ENCODE results near the gene GRIN2A. TPM values are rescaled to one million over a fixed set of nuclear protein-coding genes. Genes with fewer than 3 reads are reported as not detected.

Gene GRIN2A
- polyA plus RNA-seq, 1 donor from 2014 or later = 0.11 TPM

DNA sequence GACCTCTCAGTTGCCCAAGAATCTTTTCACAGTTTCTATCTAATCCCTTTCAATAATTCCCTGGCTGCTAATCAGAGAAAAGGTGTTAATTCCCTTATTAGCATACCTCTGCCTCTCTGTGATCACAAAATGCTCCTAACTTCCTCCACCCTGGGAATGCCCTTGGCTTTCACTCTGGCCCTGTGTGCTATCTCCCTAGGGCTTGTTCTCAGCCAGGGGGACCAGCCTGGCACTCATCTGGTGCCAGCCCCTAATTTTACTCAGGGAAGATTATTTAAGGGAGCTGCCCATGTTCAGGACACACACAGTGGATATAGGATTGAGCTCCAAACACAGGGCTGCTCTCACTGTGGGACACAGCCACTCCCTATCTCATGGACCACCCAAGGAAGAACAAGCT lies 225.2 kb downstream of the GRIN2A start:
- TF ChIP-seq EZH2 (IDR thresholded peaks at IDR 0.05; ENCODE audit: borderline replicate concordance, insufficient read depth, low read length, poor library complexity, severe bottlenecking) (no peak), POLR2AphosphoS5 (IDR thresholded peaks at IDR 0.05) (no peak), TAF1 (IDR thresholded peaks at IDR 0.05; ENCODE audit: low read depth) (no peak), EP300 (conservative IDR thresholded peaks at IDR 0.05; ENCODE audit: poor library complexity, severe bottlenecking) (no peak), MXI1 (conservative IDR thresholded peaks at IDR 0.05; ENCODE audit: poor library complexity, severe bottlenecking) (no peak), RAD21 (conservative IDR thresholded peaks at IDR 0.05) (no peak), SMC3 (conservative IDR thresholded peaks at IDR 0.05; ENCODE audit: poor library complexity) (no peak)
- TF ChIP-seq, protein P1, sequence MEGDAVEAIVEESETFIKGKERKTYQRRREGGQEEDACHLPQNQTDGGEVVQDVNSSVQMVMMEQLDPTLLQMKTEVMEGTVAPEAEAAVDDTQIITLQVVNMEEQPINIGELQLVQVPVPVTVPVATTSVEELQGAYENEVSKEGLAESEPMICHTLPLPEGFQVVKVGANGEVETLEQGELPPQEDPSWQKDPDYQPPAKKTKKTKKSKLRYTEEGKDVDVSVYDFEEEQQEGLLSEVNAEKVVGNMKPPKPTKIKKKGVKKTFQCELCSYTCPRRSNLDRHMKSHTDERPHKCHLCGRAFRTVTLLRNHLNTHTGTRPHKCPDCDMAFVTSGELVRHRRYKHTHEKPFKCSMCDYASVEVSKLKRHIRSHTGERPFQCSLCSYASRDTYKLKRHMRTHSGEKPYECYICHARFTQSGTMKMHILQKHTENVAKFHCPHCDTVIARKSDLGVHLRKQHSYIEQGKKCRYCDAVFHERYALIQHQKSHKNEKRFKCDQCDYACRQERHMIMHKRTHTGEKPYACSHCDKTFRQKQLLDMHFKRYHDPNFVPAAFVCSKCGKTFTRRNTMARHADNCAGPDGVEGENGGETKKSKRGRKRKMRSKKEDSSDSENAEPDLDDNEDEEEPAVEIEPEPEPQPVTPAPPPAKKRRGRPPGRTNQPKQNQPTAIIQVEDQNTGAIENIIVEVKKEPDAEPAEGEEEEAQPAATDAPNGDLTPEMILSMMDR (IDR thresholded peaks at IDR 0.05; ENCODE audit: poor library complexity, severe bottlenecking) = no peak
- TF ChIP-seq, protein P2, sequence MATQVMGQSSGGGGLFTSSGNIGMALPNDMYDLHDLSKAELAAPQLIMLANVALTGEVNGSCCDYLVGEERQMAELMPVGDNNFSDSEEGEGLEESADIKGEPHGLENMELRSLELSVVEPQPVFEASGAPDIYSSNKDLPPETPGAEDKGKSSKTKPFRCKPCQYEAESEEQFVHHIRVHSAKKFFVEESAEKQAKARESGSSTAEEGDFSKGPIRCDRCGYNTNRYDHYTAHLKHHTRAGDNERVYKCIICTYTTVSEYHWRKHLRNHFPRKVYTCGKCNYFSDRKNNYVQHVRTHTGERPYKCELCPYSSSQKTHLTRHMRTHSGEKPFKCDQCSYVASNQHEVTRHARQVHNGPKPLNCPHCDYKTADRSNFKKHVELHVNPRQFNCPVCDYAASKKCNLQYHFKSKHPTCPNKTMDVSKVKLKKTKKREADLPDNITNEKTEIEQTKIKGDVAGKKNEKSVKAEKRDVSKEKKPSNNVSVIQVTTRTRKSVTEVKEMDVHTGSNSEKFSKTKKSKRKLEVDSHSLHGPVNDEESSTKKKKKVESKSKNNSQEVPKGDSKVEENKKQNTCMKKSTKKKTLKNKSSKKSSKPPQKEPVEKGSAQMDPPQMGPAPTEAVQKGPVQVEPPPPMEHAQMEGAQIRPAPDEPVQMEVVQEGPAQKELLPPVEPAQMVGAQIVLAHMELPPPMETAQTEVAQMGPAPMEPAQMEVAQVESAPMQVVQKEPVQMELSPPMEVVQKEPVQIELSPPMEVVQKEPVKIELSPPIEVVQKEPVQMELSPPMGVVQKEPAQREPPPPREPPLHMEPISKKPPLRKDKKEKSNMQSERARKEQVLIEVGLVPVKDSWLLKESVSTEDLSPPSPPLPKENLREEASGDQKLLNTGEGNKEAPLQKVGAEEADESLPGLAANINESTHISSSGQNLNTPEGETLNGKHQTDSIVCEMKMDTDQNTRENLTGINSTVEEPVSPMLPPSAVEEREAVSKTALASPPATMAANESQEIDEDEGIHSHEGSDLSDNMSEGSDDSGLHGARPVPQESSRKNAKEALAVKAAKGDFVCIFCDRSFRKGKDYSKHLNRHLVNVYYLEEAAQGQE (IDR thresholded peaks at IDR 0.05; ENCODE audit: borderline replicate concordance) = no peak
- Histone ChIP-seq H3K9me2 (ENCODE audit: insufficient read depth, low read length) (no peaks in the 10 kb centered on the region), H3K4me2 (ENCODE audit: low read length) (no peak overlapping the region), H3K79me2 (replicated peaks; ENCODE audit: insufficient read depth, low read length) (no peaks in the 10 kb centered on the region), H4K20me1 (ENCODE audit: insufficient read depth) (no peaks in the 10 kb centered on the region), H3K9ac (ENCODE audit: low read length) (no peak overlapping the region), H3K27me3 (ENCODE audit: insufficient read depth, low read depth, low read length) (no peaks in the 10 kb centered on the region), H3K27ac (ENCODE audit: low read length) (no peak overlapping the region), H3F3A (ENCODE audit: insufficient read depth, low read length, poor library complexity, severe bottlenecking) (no peaks in the 10 kb centered on the region), H3K4me3 (ENCODE audit: low read length) (no peak overlapping the region), H3K9me3 (ENCODE audit: low read length) (no peaks in the 10 kb centered on the region), H3K36me3 (ENCODE audit: insufficient read depth, low read length) (no peaks in the 10 kb centered on the region), H2AFZ (ENCODE audit: low read depth, low read length) (no peak overlapping the region)

DNA sequence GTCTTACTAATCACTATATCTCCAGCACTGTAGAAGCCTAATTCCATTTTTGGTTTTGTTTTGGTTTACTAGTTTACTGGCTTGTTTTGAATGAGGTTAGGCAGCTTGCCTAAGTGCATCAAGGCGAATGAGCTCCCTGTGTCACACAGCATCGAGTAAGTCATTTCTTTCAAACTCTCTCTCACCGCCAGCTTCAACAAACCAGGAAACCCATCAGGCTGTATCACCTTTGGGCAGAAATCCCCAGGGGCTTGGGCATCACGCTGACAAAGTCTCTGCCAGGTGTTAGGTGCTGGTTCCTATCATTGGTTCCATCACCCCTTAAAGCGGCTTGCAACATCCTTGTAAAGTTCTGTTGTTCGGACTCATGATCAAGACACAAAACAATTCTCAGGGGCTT lies 226.6 kb downstream of the GRIN2A start:
- no peak overlapping the region for H3K27ac ChIP-seq (ENCODE audit: low read length)
- no peaks in the 10 kb centered on the region for H3F3A ChIP-seq (ENCODE audit: insufficient read depth, low read length, poor library complexity, severe bottlenecking)
- H2AFZ ChIP-seq (ENCODE audit: low read depth, low read length) = no peak overlapping the region
- H3K9ac ChIP-seq (ENCODE audit: low read length) = no peak overlapping the region
- H4K20me1 ChIP-seq (ENCODE audit: insufficient read depth) = no peaks in the 10 kb centered on the region
- H3K27me3 ChIP-seq (ENCODE audit: insufficient read depth, low read depth, low read length) = no peaks in the 10 kb centered on the region
- TF ChIP-seq MXI1 (conservative IDR thresholded peaks at IDR 0.05; ENCODE audit: poor library complexity, severe bottlenecking) = no peak
- TF ChIP-seq, protein P1 (IDR thresholded peaks at IDR 0.05; ENCODE audit: poor library complexity, severe bottlenecking) = no peak
- TF ChIP-seq POLR2AphosphoS5 (IDR thresholded peaks at IDR 0.05) = no peak
- TF ChIP-seq, protein P2 (IDR thresholded peaks at IDR 0.05; ENCODE audit: borderline replicate concordance) = no peak
- no peak for TF ChIP-seq TAF1 (IDR thresholded peaks at IDR 0.05; ENCODE audit: low read depth)
- TF ChIP-seq SMC3 (conservative IDR thresholded peaks at IDR 0.05; ENCODE audit: poor library complexity) = no peak
- no peak for TF ChIP-seq RAD21 (conservative IDR thresholded peaks at IDR 0.05)
- no peak for TF ChIP-seq EP300 (conservative IDR thresholded peaks at IDR 0.05; ENCODE audit: poor library complexity, severe bottlenecking)
- no peak for TF ChIP-seq EZH2 (IDR thresholded peaks at IDR 0.05; ENCODE audit: borderline replicate concordance, insufficient read depth, low read length, poor library complexity, severe bottlenecking)
- no peak overlapping the region for H3K4me2 ChIP-seq (ENCODE audit: low read length)
- H3K9me3 ChIP-seq (ENCODE audit: low read length) = no peaks in the 10 kb centered on the region
- H3K9me2 ChIP-seq (ENCODE audit: insufficient read depth, low read length) = no peaks in the 10 kb centered on the region
- no peaks in the 10 kb centered on the region for H3K79me2 ChIP-seq (replicated peaks; ENCODE audit: insufficient read depth, low read length)
- H3K4me3 ChIP-seq (ENCODE audit: low read length) = no peak overlapping the region
- no peaks in the 10 kb centered on the region for H3K36me3 ChIP-seq (ENCODE audit: insufficient read depth, low read length)
